ENCODE measurements around the gene TMEM88.

DNA sequence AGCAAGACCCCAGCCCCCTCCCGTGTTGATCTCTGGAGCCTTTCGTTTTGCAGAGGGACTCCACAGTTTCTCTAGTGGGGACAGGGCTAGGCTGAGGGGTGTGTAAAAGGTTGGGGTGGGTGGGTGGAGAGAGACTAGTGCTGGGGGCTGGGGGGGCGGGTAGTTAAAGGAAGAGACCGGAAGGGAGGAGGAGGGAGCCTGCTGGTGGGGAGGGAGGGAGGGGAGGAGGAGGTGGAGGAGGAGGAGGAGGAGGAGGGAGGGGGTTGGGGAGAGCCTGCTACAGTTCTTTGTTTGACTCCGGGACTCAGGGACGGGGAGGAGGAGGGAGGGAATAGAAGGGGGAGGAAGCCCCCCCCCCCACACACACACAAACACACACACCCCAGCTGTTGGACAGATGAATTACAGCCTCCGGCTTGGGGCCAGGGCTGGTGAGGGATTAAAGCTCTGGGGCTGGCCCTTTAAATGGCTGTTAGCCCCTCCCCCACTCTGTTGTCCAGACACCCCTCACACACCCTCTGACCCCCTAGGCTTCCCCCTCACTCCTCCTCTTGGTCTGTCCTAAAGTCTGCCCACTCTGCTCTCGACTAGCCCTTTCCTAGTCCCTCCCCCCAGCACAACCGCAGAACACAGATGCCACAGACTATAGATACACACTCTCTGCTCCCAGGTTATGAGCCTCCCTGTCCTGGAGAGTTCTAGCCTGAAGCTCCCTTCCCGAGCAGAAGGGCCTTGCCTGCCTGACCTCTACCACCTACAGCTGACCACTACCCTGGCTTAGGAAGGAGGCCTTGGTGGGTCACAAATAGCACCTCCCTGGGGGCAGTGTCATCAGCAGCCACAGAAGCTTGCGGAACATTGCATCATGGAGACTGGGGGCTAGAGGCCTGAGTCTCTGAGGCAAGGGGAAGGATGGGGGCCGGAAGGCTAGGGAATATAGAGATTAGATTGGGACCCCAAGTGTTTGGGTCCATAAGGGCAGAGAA is 16.5 kb upstream of the TMEM88 start:
- TF ChIP-seq POLR2A (IDR thresholded peaks at IDR 0.05) = no peak
- TF ChIP-seq, protein P1, sequence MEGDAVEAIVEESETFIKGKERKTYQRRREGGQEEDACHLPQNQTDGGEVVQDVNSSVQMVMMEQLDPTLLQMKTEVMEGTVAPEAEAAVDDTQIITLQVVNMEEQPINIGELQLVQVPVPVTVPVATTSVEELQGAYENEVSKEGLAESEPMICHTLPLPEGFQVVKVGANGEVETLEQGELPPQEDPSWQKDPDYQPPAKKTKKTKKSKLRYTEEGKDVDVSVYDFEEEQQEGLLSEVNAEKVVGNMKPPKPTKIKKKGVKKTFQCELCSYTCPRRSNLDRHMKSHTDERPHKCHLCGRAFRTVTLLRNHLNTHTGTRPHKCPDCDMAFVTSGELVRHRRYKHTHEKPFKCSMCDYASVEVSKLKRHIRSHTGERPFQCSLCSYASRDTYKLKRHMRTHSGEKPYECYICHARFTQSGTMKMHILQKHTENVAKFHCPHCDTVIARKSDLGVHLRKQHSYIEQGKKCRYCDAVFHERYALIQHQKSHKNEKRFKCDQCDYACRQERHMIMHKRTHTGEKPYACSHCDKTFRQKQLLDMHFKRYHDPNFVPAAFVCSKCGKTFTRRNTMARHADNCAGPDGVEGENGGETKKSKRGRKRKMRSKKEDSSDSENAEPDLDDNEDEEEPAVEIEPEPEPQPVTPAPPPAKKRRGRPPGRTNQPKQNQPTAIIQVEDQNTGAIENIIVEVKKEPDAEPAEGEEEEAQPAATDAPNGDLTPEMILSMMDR (IDR thresholded peaks at IDR 0.05) = no peak

Data from heart left ventricle (tissue), 13 donors.